Fibroblast of lung (primary cell): ENCODE data around the gene CHMP4A. TPM values are rescaled to one million over a fixed set of nuclear protein-coding genes. Genes with fewer than 3 reads are reported as not detected.

Experiments used
- DNase-seq, 2 donors: peaks; one replicate each; pipeline versions ENCODE4 v3.0.0 to v3.0.0-alpha.2; 2010; ENCODE audit warnings: low read depth in 2 of 2
- H2AFZ ChIP-seq: 2 replicates; pipeline ENCODE4 v1.5.1; 2012; ENCODE audit warnings: low read length, control low read depth, inconsistent platforms
- H3K27ac ChIP-seq: 2 replicates; pipeline ENCODE4 v1.5.1; 2011; ENCODE audit warnings: low read length, control low read depth; ENCODE audit not compliant: insufficient read depth
- H3K27me3 ChIP-seq: 2 replicates; pipeline ENCODE4 v1.5.1; 2011; ENCODE audit warnings: mild to moderate bottlenecking, low read length; ENCODE audit not compliant: control insufficient read depth, insufficient read depth
- H3K36me3 ChIP-seq: 2 replicates; pipeline ENCODE4 v1.5.1; 2011; ENCODE audit warnings: low read length; ENCODE audit not compliant: control insufficient read depth, insufficient read depth
- H3K4me1 ChIP-seq: 2 replicates; pipeline ENCODE4 v1.5.1; 2011; ENCODE audit warnings: low read length; ENCODE audit not compliant: control insufficient read depth, insufficient read depth; ENCODE audit errors: extremely low read depth
- H3K4me2 ChIP-seq: 2 replicates; pipeline ENCODE4 v1.5.1; 2011; ENCODE audit warnings: low read length, control low read depth; ENCODE audit not compliant: insufficient read depth; ENCODE audit errors: extremely low read depth
- H3K4me3 ChIP-seq, 4 experiments: fragments of 200-600 bp in 1 of 4; sonication (generic) in 1 of 4; replicated peaks in 1 of 4; 2 replicates each; pipeline ENCODE4 v1.5.1; 2011 to 2016; ENCODE audit warnings: low read length in 4 of 4, low read depth in 3 of 4, mild to moderate bottlenecking in 3 of 4, control low read depth in 2 of 4, inconsistent platforms in 1 of 4, mixed read lengths in 1 of 4; ENCODE audit not compliant: insufficient read depth in 1 of 4; ENCODE audit errors: control extremely low read depth in 1 of 4
- H3K79me2 ChIP-seq: 2 replicates; pipeline ENCODE4 v1.5.1; 2012; ENCODE audit warnings: mild to moderate bottlenecking, low read length, inconsistent platforms; ENCODE audit not compliant: control insufficient read depth, insufficient read depth
- H3K9ac ChIP-seq: 2 replicates; pipeline ENCODE4 v1.5.1; 2011; ENCODE audit warnings: mild to moderate bottlenecking, low read length, control low read depth; ENCODE audit not compliant: insufficient read depth
- H3K9me3 ChIP-seq: 2 replicates; pipeline ENCODE4 v1.5.1; 2012; ENCODE audit warnings: low read depth, low read length; ENCODE audit not compliant: control insufficient read depth, insufficient read depth
- H4K20me1 ChIP-seq: 2 replicates; pipeline ENCODE4 v1.5.1; 2011; ENCODE audit warnings: low read length; ENCODE audit not compliant: control insufficient read depth, insufficient read depth; ENCODE audit errors: extremely low read depth
- EZH2 ChIP-seq: IDR thresholded peaks from 2 replicates; pipeline ENCODE4 v1.5.1; 2012; ENCODE audit warnings: low read length, control low read depth, mild to moderate bottlenecking; ENCODE audit errors: missing control alignments
- polyA plus RNA-seq, 2 donors: library from polyadenylated mRNA; depleted of rRNA in 1 of 2; stranded (reverse) in 1 of 2; unstranded in 1 of 2; fragments of >200 nt; gene quantifications; 2 replicates each; pipeline ENCODE4 v1.2.1, GENCODE V29; 2011 to 2012; ENCODE audit warnings: missing spikeins in 1 of 2
- total RNA-seq: library from RNA; depleted of rRNA; stranded (reverse); fragments of >200 nt; gene quantifications from 2 replicates; pipeline ENCODE4 v1.2.1, GENCODE V29; 2014
- TF ChIP-seq, protein P1 (sequence below), 2 donors: IDR thresholded peaks in 1 of 2; conservative IDR thresholded peaks in 1 of 2; 1 replicate in 1 of 2; 2 replicates in 1 of 2; pipeline ENCODE4 v1.5.1; 2011 to 2012; ENCODE audit warnings: low read length in 2 of 2, control low read depth in 1 of 2, inconsistent platforms in 1 of 2, low read depth in 1 of 2, mild to moderate bottlenecking in 1 of 2

CHMP4A gene
- total and polyA plus RNA-seq, 2 donors (not counting 1 experiment from before 2014, with no cell fraction given): 22.1 to 96.8 TPM

DNA sequence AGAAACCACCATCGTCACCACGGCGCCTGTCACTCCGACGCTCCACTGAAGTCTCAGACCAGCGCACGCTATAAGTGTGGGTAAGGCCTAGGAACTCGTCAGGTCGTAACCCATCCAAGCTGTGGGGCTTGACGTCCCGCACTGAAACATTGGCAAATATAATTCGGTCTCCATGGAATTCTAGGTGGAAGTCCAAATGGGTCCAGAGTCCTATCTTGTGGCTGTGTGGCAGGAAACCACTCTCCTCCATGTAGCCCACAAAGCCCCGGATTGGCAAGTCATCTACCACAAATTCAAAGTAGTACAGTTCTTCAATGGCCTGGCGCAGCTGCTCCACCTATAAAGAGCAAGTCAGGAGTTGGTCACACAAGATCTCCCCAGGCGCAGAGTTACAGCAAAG, 20.4 kb downstream of the CHMP4A start:
- H3K36me3 ChIP-seq: peaks cover 15% of the 10 kb centered on the region
- no peak overlapping the region for H3K4me3 ChIP-seq
- H4K20me1 ChIP-seq: no peaks in the 10 kb centered on the region
- H3K79me2 ChIP-seq: peaks cover 29% of the 10 kb centered on the region
- no peak overlapping the region for H2AFZ ChIP-seq
- no peak for DNase-seq
- peaks cover 1% of the 10 kb centered on the region for H3K4me1 ChIP-seq
- TF ChIP-seq, protein P1, sequence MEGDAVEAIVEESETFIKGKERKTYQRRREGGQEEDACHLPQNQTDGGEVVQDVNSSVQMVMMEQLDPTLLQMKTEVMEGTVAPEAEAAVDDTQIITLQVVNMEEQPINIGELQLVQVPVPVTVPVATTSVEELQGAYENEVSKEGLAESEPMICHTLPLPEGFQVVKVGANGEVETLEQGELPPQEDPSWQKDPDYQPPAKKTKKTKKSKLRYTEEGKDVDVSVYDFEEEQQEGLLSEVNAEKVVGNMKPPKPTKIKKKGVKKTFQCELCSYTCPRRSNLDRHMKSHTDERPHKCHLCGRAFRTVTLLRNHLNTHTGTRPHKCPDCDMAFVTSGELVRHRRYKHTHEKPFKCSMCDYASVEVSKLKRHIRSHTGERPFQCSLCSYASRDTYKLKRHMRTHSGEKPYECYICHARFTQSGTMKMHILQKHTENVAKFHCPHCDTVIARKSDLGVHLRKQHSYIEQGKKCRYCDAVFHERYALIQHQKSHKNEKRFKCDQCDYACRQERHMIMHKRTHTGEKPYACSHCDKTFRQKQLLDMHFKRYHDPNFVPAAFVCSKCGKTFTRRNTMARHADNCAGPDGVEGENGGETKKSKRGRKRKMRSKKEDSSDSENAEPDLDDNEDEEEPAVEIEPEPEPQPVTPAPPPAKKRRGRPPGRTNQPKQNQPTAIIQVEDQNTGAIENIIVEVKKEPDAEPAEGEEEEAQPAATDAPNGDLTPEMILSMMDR (conservative IDR thresholded peaks at IDR 0.05 in 1 of 2, IDR thresholded peaks at IDR 0.05 in 1 of 2; ENCODE audit: low read depth in 1 of 2, low read length in 2 of 2): no peak
- TF ChIP-seq EZH2: no peak
- no peaks in the 10 kb centered on the region for H3K9me3 ChIP-seq
- H3K27ac ChIP-seq: no peak overlapping the region
- H3K27me3 ChIP-seq: no peaks in the 10 kb centered on the region
- no peak overlapping the region for H3K4me2 ChIP-seq
- H3K9ac ChIP-seq: no peak overlapping the region

DNA sequence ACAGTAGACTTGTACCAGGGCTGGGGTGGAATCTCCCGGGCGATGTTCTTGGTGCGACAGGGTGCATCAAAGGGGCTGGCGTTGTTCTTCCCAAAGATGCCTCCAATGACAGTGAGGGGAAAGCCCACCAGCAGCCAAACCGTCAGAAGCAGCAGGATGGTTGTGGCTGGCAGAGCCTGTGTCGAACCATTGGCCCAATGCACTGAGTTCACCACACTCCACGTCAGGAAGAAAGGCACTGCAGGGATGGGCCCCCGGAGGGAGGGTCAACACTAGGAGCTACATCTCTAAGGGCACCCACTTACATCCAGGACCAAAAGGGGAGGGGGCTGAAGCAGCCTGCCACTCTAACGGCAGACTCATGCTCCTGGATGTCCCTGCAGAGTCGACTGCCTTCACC, 22.9 kb downstream of the CHMP4A start:
- H3K27me3 ChIP-seq: no peaks in the 10 kb centered on the region
- H3K9me3 ChIP-seq: no peaks in the 10 kb centered on the region
- no peak overlapping the region for H3K9ac ChIP-seq
- peaks cover 17% of the 10 kb centered on the region for H3K36me3 ChIP-seq
- H3K27ac ChIP-seq: no peak overlapping the region
- H3K4me3 ChIP-seq: no peak overlapping the region
- no peak overlapping the region for H2AFZ ChIP-seq
- H3K4me2 ChIP-seq: no peak overlapping the region
- DNase-seq: no peak
- H3K4me1 ChIP-seq: peaks cover 4% of the 10 kb centered on the region
- H4K20me1 ChIP-seq: no peaks in the 10 kb centered on the region
- TF ChIP-seq, protein P1 (conservative IDR thresholded peaks at IDR 0.05 in 1 of 2, IDR thresholded peaks at IDR 0.05 in 1 of 2; ENCODE audit: low read depth in 1 of 2, low read length in 2 of 2): no peak
- TF ChIP-seq EZH2: no peak
- H3K79me2 ChIP-seq: peaks cover 25% of the 10 kb centered on the region

DNA sequence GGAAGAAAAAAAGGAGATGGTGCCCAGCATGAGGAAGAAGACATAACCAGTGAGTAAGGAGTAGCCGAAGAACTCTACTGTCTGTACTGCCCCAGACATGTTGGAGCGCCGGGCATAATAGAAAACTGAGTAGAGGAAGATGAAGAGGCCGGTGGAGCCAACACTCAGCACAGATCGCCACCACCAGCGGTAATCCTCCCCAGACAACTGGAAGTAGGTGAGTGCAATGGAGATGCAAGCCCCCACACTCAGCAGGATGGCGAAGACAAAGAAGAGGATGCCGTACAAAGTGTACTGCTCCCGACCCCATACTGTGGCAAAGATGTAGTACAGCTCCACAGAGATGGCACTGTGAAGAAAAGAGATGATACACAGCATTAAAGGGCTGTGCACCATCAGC, 23.8 kb downstream of the CHMP4A start:
- Histone ChIP-seq H3K4me3 (no peak overlapping the region), H3K4me2 (no peak overlapping the region), H3K9me3 (no peaks in the 10 kb centered on the region), H3K27me3 (no peaks in the 10 kb centered on the region), H3K36me3 (peaks cover 23% of the 10 kb centered on the region), H4K20me1 (no peaks in the 10 kb centered on the region), H2AFZ (no peak overlapping the region), H3K4me1 (peaks cover 4% of the 10 kb centered on the region), H3K9ac (no peak overlapping the region), H3K79me2 (peaks cover 19% of the 10 kb centered on the region), H3K27ac (no peak overlapping the region)
- TF ChIP-seq, protein P1 (conservative IDR thresholded peaks at IDR 0.05 in 1 of 2, IDR thresholded peaks at IDR 0.05 in 1 of 2; ENCODE audit: low read depth in 1 of 2, low read length in 2 of 2): no peak
- no peak for TF ChIP-seq EZH2
- DNase-seq: no peak
